GM21737 (cell line): ENCODE results near the gene ZBTB46.

Experiments
- ATAC-seq: cut with Tn5 transposase; IDR thresholded peaks from one replicate; pipeline ENCODE4 v1.9.1; 2021; ENCODE audit warnings: mild to moderate bottlenecking, moderate library complexity; ENCODE audit not compliant: unreplicated experiment

The ZBTB46 gene

DNA sequence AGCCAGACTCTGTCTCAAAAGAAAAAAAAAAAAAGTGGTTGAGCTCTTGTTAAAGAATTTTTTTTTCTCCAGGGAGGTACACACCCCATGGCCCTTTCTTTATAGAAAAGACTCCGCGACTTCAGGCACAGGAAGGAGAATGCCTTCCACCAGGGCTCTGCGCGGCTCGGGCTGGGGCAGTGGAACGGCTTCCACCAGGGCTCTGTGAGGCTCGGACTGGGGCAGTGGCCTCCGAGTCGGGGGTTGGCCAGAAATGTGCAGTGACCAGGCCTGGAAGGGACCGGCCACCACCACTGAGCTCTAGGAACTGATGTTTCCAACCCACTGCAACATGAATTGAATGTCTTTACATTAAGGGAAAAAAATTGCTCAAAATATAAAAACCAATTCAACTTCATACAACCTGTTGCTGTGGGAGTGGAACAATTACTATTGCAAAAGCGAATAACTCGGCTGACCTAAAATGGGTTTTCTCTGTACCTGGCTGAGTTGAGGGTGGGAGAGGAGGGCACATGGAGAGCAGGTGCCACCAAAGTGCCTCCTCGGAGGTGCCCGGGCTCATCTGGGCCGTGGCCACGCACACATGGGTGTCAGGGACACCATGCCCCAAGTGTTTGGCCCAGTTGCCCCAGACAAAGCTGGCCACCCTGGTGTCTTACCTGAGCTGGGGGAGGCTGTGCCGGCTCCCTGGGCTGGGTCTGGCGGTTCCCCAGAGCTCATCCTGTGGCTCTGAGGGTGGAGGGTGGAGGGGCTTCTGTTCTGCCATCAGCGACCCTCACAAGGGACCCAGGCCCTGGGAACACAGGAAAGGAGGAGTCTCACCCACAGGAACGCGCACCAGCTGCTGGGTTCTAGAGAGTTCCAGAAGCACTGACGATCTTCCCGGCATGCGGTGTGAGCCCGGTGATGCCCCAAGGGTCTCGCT, 62.2 kb downstream of the ZBTB46 start:
- ATAC-seq, result no peak

DNA sequence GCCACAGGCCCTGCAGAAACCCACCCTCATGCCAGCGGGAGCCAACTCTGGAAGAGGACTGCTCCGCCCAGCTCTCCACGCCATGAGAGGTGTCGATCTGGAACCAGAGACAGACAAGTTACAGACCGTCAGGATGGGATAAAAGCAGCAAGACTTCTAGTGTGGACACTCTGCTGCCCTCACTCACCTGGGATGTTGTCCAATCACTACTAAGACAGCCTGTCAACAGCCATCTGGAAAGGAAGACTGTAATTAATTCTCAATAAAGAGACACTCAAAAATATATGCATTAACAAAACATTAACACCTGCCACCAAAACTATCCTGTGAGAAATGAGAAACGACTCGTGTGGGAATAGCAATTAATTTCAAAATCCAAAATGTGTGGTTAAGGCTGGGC, 63.2 kb downstream of the ZBTB46 start:
- ATAC-seq, result no peak

DNA sequence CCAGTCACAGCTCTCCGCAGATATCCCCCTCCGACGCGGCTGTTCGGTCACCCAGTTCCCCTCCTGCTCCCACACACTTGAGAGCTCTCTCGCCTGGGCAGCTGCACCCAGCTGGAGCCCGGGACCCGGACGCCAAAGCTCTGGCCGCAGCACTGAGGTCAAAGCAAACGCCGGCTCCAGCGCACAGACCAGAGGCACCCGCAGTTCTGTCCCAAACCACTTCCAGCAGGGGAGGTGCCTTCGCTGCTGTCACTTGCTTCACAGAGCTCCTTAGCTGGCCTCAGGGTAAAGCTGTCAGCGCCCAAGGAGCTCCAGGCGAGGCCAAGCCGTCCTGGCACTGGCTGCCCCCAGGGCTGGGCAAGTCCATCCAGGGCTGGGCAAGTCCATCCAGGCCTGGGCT, 63.6 kb downstream of the ZBTB46 start:
- no peak for ATAC-seq

GRCh38 chr20:63766695-63767426, 64.2 kb downstream of the ZBTB46 start:
- no peak for ATAC-seq

DNA sequence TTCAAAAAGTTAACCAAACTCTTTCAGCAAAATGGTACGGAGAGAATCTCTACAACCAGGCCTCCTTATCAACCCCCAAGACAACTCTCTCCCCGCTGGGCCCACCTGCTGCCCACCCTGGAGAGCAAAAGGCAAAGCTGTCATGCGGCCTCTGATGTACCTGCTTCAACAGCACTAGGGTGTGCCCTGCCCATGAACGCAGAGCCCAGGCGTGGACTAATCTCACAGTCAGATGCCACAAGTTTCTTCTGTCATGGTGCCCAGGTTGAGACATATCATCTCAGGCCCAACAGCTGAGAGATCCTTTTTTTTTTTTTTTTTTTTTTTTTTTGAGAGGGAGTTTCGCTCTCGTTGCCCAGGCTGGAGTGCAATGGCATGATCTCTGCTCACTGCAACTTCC, 65.2 kb downstream of the ZBTB46 start:
- no peak for ATAC-seq

GRCh38 chr20:63765082-63765873, 65.8 kb downstream of the ZBTB46 start:
- no peak for ATAC-seq

DNA sequence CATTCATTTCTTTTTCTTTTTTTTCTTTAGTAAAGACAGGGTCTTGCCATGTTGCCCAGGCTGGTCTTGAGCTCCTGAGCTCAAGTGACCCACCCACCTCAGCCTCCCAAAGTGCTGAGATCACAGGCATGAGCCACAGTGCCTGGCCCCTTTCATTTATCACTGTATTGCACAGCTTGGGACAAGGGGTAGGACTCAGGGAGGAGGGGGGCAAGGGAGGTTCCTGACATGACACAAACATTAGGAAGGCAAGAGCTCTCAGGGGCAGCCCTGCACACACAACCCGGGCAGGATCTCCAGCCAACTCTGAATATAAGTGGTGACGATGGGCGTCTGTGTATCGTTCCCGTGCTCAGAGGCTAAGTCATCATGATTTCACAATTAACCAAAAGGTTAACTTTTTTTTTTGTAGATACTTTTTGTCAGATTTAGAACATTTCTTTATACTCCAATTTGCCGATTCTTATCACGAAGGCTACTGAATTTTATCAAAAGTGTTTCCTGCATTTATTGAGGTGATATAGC, 71.6 kb downstream of the ZBTB46 start:
- no peak for ATAC-seq

GRCh38 chr20:63758152-63758551, 72.9 kb downstream of the ZBTB46 start:
- no peak for ATAC-seq

- no peak for ATAC-seq
Measured at GRCh38 chr20:63756648-63756991, 74.4 kb downstream of the ZBTB46 start.

- no peak for ATAC-seq
Measured at GRCh38 chr20:63755933-63756647, 75.0 kb downstream of the ZBTB46 start.

GRCh38 chr20:63754008-63754407, 77.1 kb downstream of the ZBTB46 start:
- no peak for ATAC-seq

DNA sequence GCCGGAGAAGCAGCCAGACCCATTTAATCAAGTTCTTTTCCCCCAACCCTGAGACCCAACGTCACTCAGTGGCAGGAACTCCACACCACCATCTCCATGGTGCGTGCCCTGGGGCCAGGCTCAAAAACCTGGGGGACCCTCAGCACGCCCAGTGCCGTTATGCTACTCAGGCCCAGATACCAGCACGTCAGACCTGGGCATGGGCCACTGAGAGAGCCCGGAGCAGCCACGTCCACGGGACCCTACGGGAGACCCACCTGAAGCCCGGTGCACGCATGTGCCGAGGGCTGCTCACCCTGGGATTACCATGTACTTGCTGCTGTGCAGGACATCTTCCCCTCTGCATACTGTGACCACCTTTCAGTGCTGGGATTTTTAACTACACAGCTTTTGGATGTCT, 77.7 kb downstream of the ZBTB46 start:
- no peak for ATAC-seq

DNA sequence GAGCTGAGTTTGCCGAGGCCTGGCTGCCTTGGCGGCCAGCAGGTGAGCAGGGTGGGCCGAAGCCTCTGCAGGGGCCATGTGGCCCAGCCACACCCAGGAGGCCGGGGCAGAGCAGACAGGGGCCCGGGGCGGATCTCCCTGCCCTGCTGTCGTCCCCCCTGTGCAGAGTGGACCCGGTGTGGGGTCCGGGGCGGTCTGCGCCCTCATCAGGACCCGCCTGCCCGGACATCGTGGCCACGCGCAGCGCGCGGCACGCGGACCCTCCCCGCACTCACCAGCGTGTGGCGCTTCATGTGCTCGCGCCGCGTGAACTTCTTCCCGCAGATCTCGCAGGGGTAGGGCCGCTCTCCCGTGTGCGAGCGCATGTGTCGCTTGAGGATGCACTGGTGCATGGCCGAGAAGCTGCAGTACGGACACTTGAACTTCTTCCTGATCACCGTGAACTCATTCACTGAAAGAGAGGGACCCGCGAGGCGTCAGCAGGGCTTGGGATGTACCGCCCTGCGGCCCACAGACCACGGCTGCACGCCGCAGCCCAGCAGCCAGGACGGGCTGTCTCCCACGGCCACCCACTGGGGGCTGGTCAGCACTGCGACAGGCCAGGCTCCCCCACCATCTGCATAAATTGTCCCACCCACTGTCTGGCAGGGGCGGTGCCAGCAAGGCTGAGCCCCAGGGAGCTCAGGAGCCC, 78.5 kb downstream of the ZBTB46 start:
- no peak for ATAC-seq

DNA sequence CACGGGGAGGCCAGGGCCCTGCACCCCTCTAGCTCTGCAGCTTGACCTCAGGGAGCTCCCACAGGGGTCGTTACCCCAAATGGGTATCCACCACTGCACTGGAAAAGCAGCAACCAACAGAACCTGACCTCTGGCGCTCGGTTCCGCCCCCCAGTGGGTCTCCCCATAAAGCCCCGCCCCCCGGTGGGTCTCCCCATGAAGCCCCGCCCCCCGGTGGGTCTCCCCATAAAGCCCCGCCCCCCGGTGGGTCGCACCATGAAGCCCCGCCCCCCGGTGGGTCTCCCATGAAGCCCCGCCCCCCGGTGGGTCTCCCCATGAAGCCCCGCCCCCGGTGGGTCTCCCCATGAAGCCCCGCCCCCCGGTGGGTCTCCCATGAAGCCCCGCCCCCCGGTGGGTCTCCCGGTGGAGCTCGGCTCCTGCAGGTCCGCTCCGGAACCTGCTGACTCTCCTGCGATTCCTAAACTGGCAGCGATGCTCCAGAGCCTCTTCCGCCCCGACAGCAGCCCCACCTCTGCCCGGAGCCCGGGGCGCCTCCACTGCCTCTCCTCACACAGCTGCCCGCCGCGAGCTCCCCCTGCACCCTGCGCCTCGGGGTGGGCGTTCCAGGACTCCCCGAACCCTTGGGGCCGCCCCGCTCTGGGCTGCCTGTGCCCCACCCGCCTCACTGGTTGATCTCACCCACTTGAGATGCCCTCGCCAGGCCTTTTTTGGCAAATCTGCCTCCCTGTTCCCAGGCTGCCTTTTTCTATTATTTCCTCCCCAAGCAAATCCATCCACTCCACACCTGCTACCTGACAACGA, 79.4 kb downstream of the ZBTB46 start:
- ATAC-seq, result no peak

- no peak for ATAC-seq
Measured at GRCh38 chr20:63750807-63751470, 80.1 kb downstream of the ZBTB46 start.

- ATAC-seq, result no peak
Measured at GRCh38 chr20:63749597-63750508, 81.2 kb downstream of the ZBTB46 start.

GRCh38 chr20:63748934-63749270, 82.2 kb downstream of the ZBTB46 start:
- no peak for ATAC-seq
